Measurements from ENCODE around the gene CTSH. TPM values are rescaled to one million over a fixed set of nuclear protein-coding genes. Genes with fewer than 3 reads are reported as not detected.
"Not testable (repeated sequence)": the region's sequence is repeated elsewhere in the genome, so short reads cannot be mapped to it uniquely, and the experiment has no call there.

Gene CTSH
- total and polyA plus RNA-seq, 7 donors = 16.0 to 52.6 (median 29.7) TPM

DNA sequence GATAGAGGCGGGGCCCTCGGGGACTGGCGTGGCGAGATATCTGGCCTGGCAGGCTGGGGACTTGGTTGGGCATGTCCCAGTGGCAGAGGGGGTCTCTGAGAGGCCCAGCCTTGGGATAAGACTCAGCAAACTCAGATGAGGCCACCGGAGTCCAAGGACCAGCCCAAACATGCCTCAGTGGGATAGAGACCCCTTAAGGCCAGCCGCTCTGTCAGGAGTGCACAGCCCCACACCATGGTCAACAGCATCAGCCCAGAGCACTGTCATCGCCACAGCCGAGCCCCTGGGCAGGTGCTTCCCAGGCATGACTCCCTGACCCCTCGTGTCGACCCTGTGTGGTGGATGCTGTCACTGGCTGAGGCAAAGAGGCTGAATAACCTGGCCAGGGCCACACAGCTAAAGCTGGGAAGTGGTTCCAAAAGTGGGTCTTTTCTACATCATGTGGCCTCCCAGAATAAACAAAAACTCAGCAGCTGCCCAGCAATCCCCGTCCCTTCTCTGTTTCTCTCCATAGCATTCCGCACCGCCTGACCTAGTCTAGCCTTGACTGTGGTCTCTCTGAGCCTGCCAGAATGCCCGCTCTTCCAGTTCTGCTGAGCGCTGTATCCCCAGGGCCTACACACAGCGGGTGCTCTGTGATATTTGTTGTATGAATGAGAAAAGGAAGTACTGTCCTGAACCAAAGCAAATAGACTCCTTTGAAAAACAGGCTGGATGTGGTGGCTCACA lies 15.1 kb downstream of the CTSH start:
- WGBS, 3 donors = 91 to 97% (median 93%) methylated on average over 16 of the region's 16 CpGs
- no peak overlapping the region for H3K4me3 ChIP-seq
- H3K27me3 ChIP-seq (ENCODE audit: insufficient read depth in 3 of 3, low read length in 2 of 3) = no peaks in the 10 kb centered on the region
- peak overlapping the region; percentile 74 for H3K27ac ChIP-seq
- intact Hi-C loops (cut with DNase I) = no loop called here
- no peak for DNase-seq
- peaks cover 0 to 56% of the 10 kb centered on the region in 2 donors for H3K36me3 ChIP-seq (ENCODE audit: insufficient read depth in 1 of 2, low read depth in 1 of 2)
- no peaks in the 10 kb centered on the region for H3K9me3 ChIP-seq
- H3K4me1 ChIP-seq = peaks cover 12% of the 10 kb centered on the region
- TF ChIP-seq, protein P1, sequence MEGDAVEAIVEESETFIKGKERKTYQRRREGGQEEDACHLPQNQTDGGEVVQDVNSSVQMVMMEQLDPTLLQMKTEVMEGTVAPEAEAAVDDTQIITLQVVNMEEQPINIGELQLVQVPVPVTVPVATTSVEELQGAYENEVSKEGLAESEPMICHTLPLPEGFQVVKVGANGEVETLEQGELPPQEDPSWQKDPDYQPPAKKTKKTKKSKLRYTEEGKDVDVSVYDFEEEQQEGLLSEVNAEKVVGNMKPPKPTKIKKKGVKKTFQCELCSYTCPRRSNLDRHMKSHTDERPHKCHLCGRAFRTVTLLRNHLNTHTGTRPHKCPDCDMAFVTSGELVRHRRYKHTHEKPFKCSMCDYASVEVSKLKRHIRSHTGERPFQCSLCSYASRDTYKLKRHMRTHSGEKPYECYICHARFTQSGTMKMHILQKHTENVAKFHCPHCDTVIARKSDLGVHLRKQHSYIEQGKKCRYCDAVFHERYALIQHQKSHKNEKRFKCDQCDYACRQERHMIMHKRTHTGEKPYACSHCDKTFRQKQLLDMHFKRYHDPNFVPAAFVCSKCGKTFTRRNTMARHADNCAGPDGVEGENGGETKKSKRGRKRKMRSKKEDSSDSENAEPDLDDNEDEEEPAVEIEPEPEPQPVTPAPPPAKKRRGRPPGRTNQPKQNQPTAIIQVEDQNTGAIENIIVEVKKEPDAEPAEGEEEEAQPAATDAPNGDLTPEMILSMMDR (IDR thresholded peaks at IDR 0.05) = no peak
- no peak for ATAC-seq

DNA sequence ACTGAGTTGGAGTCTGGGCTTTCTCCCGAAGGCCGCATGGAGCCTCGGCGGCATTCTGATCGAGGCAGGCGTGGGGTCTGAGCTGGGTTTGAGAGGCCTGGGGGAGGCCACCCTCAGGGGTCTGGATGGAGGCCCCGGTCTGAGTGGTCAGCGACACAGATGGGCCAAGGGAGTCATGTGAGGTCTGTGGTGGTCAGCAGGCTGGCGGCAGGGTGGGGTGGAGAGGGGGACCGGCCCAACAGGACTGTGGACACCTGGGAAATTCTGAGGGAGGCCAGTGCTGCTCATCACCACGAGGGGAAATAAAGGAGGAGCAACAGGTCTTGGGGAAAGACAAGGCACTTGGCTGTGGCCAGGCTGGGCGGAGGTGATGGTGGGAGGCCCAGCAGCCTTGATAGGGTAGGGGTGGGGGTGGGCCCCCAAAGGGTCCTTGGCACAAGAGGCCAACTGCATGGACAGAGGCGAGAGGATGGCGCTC lies 16.2 kb downstream of the CTSH start:
- DNase-seq = no peak
- Histone ChIP-seq H3K4me1 (peaks cover 12% of the 10 kb centered on the region), H3K4me3 (no peak overlapping the region), H3K36me3 (ENCODE audit: insufficient read depth in 1 of 2, low read depth in 1 of 2) (peaks cover 0 to 53% of the 10 kb centered on the region in 2 donors), H3K9me3 (no peaks in the 10 kb centered on the region), H3K27ac (no peak overlapping the region), H3K27me3 (ENCODE audit: insufficient read depth in 3 of 3, low read length in 2 of 3) (no peaks in the 10 kb centered on the region)
- no peak for ATAC-seq
- 87 to 94% (median 90%) methylated on average over 14 of the region's 14 CpGs for WGBS, 3 donors
- intact Hi-C loops (cut with DNase I) = no loop called here
- TF ChIP-seq, protein P1 (IDR thresholded peaks at IDR 0.05) = no peak

DNA sequence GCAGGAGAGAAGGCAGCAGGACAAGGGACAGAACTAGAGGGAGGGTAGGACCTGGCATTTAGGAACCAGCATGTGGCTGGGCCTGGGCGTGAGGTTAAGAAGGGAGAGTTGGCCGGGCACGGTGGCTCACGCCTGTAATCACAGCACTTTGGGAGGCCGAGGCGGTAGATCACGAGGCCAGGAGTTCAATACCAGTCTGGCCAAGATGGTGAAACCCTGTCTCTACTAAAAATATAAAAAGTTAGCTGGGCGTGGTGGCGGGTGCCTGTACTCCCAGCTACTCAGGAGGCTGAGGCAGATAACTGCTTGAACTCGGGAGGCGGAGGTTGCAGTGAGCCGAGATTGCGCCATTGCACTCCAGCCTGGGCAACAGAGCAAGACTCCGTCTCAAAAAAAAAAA lies 16.7 kb downstream of the CTSH start:
- ATAC-seq; intact Hi-C loops (cut with DNase I): not testable (repeated sequence)
- 93 to 98% (median 95%) methylated on average over 14 of the region's 14 CpGs for WGBS, 3 donors

DNA sequence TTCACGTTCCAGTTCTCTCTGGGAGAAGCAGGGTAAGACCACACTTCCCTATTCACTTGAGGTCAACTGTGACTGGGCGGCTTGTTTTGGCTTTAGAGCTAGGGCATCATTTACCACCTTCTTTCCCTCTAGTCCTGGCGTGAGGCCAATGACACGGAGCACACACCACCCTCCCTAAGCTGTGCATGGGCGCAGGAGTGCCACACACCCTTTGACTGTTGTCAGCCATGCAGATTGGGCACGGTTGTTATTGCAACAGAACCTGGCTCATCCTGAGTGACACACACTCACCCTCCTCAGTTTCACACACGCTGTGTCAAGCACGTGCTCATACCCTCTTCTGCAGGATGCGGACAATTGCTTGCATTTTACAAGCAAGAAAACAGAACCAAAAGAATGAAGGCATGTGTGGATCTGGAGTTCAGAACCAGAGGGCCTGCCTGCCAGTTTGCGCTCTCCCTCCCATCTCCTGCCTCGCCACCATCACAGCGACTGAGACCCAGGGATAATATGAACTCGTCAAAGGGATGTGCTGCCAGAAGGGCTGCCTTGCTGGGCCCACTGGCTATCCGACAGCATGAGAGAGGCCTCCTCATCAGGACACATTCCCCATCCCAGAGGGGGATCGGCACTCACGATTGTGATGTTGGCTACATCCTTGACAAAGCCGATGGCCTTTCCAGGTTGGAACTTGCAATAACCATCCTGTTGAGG lies 17.6 kb downstream of the CTSH start:
- Histone ChIP-seq H3K4me3 (no peak overlapping the region), H3K27ac (no peak overlapping the region), H3K9me3 (no peaks in the 10 kb centered on the region), H3K4me1 (peaks cover 12% of the 10 kb centered on the region), H3K36me3 (ENCODE audit: insufficient read depth in 1 of 2, low read depth in 1 of 2) (peaks cover 0 to 58% of the 10 kb centered on the region in 2 donors), H3K27me3 (ENCODE audit: insufficient read depth in 3 of 3, low read length in 2 of 3) (no peaks in the 10 kb centered on the region)
- intact Hi-C loops (cut with DNase I) = no loop called here
- ATAC-seq (no peak), DNase-seq (no peak)
- 83 to 89% (median 85%) methylated on average over 17 of the region's 17 CpGs for WGBS, 3 donors
- TF ChIP-seq, protein P1 (IDR thresholded peaks at IDR 0.05) = no peak

More for the DNA sequence above, 16.7 kb downstream of the CTSH start:
- peaks cover 0 to 53% of the 10 kb centered on the region in 2 donors for H3K36me3 ChIP-seq (ENCODE audit: insufficient read depth in 1 of 2, low read depth in 1 of 2)
- DNase-seq; H3K4me3 ChIP-seq; H3K27ac ChIP-seq; H3K9me3 ChIP-seq; H3K27me3 ChIP-seq (ENCODE audit: insufficient read depth in 3 of 3, low read length in 2 of 3): not testable (repeated sequence)
- H3K4me1 ChIP-seq = peaks cover 12% of the 10 kb centered on the region
